C4-2B (cell line): ENCODE data around the gene SFXN3.

Experiments
- ZFX ChIP-seq: fragments of 450-650 bp; IDR thresholded peaks from 2 replicates; pipeline ENCODE4 v1.6.1; 2017
- TF ChIP-seq, protein P1 (sequence below): fragments of 450-650 bp; conservative IDR thresholded peaks from 2 replicates; pipeline ENCODE4 v1.5.1; 2017; ENCODE audit warnings: mild to moderate bottlenecking

- TF ChIP-seq, protein P1, sequence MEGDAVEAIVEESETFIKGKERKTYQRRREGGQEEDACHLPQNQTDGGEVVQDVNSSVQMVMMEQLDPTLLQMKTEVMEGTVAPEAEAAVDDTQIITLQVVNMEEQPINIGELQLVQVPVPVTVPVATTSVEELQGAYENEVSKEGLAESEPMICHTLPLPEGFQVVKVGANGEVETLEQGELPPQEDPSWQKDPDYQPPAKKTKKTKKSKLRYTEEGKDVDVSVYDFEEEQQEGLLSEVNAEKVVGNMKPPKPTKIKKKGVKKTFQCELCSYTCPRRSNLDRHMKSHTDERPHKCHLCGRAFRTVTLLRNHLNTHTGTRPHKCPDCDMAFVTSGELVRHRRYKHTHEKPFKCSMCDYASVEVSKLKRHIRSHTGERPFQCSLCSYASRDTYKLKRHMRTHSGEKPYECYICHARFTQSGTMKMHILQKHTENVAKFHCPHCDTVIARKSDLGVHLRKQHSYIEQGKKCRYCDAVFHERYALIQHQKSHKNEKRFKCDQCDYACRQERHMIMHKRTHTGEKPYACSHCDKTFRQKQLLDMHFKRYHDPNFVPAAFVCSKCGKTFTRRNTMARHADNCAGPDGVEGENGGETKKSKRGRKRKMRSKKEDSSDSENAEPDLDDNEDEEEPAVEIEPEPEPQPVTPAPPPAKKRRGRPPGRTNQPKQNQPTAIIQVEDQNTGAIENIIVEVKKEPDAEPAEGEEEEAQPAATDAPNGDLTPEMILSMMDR: no peak
- TF ChIP-seq ZFX: no peak
Observed at GRCh38 chr10:100982916-100983830, 47.9 kb upstream of the SFXN3 start.
